ENCODE results near the gene CHST2.

DNA sequence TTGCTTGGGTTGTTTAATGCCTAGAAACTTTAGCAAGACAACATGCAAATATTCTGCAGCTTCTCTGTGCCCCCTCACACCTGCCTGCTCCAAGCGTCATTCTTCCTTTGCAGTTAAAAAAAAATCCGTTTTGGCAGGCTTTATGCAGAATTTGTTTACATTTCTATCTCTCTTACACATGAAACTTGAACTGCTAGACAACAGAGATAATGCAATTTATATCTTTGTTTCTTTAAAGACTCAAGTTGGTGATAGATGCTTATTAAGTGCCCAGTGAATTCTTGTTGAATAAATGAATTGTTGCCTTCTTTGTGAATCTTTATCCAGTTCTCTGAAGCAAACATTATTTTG, 53.2 kb downstream of the CHST2 start:
- no peak for TF ChIP-seq EZH2 (IDR thresholded peaks at IDR 0.05; ENCODE audit: insufficient read depth, poor library complexity, severe bottlenecking)
- TF ChIP-seq EZH2phosphoT487 (IDR thresholded peaks at IDR 0.05; ENCODE audit: insufficient read depth, low read depth): no peak
